Hepatocyte (in vitro differentiated cells): ENCODE measurements around the gene SPEG.

Experiments used
- EZH2 ChIP-seq: fragments of 200-600 bp; sonication (generic); IDR thresholded peaks from 2 replicates; pipeline ENCODE4 v1.6.1; 2016; ENCODE audit warnings: antibody characterized with exemption, mild to moderate bottlenecking, borderline replicate concordance
- EZH2phosphoT487 ChIP-seq: fragments of 200-600 bp; sonication (generic); IDR thresholded peaks from one replicate; pipeline ENCODE4 v1.6.1; 2018; ENCODE audit warnings: antibody characterized with exemption, mild to moderate bottlenecking, low read depth, moderate library complexity; ENCODE audit not compliant: unreplicated experiment, severe bottlenecking
- TF ChIP-seq, protein P1 (sequence below): fragments of 200-600 bp; sonication (generic); IDR thresholded peaks from 2 replicates; pipeline ENCODE4 v1.5.1; 2016; ENCODE audit warnings: antibody characterized with exemption, mild to moderate bottlenecking; ENCODE audit not compliant: poor library complexity

DNA sequence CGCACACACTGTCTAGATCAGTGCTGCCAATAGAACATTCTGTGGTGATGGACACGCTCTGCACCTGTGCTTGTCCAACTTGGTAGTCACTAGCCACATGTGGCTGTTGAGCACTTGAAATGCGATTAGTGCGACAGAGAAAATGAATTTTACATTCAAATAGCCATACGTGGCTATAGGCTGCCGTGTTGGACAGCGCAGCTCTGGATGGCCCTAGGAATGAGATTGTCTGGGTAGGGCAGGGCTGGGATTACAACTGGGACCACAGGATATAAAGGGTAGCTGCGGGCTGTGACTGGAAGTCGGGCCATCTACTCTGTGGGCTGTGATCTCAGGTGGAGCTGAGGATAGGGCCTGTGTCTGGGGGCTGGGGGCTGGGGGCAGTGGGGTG lies 84.9 kb downstream of the SPEG start:
- TF ChIP-seq, protein P1, sequence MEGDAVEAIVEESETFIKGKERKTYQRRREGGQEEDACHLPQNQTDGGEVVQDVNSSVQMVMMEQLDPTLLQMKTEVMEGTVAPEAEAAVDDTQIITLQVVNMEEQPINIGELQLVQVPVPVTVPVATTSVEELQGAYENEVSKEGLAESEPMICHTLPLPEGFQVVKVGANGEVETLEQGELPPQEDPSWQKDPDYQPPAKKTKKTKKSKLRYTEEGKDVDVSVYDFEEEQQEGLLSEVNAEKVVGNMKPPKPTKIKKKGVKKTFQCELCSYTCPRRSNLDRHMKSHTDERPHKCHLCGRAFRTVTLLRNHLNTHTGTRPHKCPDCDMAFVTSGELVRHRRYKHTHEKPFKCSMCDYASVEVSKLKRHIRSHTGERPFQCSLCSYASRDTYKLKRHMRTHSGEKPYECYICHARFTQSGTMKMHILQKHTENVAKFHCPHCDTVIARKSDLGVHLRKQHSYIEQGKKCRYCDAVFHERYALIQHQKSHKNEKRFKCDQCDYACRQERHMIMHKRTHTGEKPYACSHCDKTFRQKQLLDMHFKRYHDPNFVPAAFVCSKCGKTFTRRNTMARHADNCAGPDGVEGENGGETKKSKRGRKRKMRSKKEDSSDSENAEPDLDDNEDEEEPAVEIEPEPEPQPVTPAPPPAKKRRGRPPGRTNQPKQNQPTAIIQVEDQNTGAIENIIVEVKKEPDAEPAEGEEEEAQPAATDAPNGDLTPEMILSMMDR: no peak
- TF ChIP-seq EZH2phosphoT487: no peak
- TF ChIP-seq EZH2: no peak
